GM18870 (cell line): Measurements from ENCODE around the gene CDC45.
"Not testable (repeated sequence)": the region's sequence is repeated elsewhere in the genome, so short reads cannot be mapped to it uniquely, and the experiment has no call there.

Source experiments
- ATAC-seq: cut with Tn5 transposase; IDR thresholded peaks from one replicate; pipeline ENCODE4 v1.9.1; 2021; ENCODE audit warnings: moderate library complexity; ENCODE audit not compliant: unreplicated experiment

The CDC45 gene

GRCh38 chr22:19526702-19527111, 47.0 kb downstream of the CDC45 start:
- ATAC-seq = no peak

- ATAC-seq = no peak
These were observed 47.6 kb downstream of the CDC45 start for GRCh38 chr22:19527321-19527721.

- ATAC-seq = no peak
These were observed 48.2 kb downstream of the CDC45 start for GRCh38 chr22:19527861-19528417.

- no peak for ATAC-seq
These were observed 50.1 kb downstream of the CDC45 start for GRCh38 chr22:19529811-19530210.

GRCh38 chr22:19530751-19531150, 51.0 kb downstream of the CDC45 start:
- ATAC-seq = no peak

GRCh38 chr22:19531327-19531726, 51.6 kb downstream of the CDC45 start:
- ATAC-seq = not testable (repeated sequence)

- no peak for ATAC-seq
These were observed 53.4 kb downstream of the CDC45 start for GRCh38 chr22:19533049-19533626.

GRCh38 chr22:19533857-19534256, 54.1 kb downstream of the CDC45 start:
- no peak for ATAC-seq

GRCh38 chr22:19535001-19535400, 55.3 kb downstream of the CDC45 start:
- ATAC-seq = no peak

- no peak for ATAC-seq
These were observed 56.8 kb downstream of the CDC45 start for GRCh38 chr22:19536564-19536963.

GRCh38 chr22:19537941-19538488, 58.3 kb downstream of the CDC45 start:
- ATAC-seq = no peak

GRCh38 chr22:19540394-19540793, 60.7 kb downstream of the CDC45 start:
- no peak for ATAC-seq

- no peak for ATAC-seq
These were observed 64.4 kb downstream of the CDC45 start for GRCh38 chr22:19543970-19544708.

GRCh38 chr22:19545935-19546207, 66.2 kb downstream of the CDC45 start:
- ATAC-seq = no peak

GRCh38 chr22:19546680-19547079, 67.0 kb downstream of the CDC45 start:
- no peak for ATAC-seq

- ATAC-seq = no peak
These were observed 67.9 kb downstream of the CDC45 start for GRCh38 chr22:19547620-19548019.

- ATAC-seq = not testable (repeated sequence)
These were observed 68.7 kb downstream of the CDC45 start for GRCh38 chr22:19548427-19548826.

- no peak for ATAC-seq
These were observed 69.2 kb downstream of the CDC45 start for GRCh38 chr22:19548964-19549363.

GRCh38 chr22:19549428-19549827, 69.7 kb downstream of the CDC45 start:
- ATAC-seq = no peak

GRCh38 chr22:19550382-19550781, 70.7 kb downstream of the CDC45 start:
- ATAC-seq = no peak

GRCh38 chr22:19553201-19553600, 73.5 kb downstream of the CDC45 start:
- ATAC-seq = no peak

- ATAC-seq = no peak
These were observed 75.2 kb downstream of the CDC45 start for GRCh38 chr22:19554834-19555404.
